ENCODE results near the gene RAB17.

RAB17 gene

GRCh38 chr2:237590272-237591140 lies at the start of gene RAB17:
RAB17 (minus strand) TSS chr2:237590734; CDS start chr2:237586154, 4,580 bp downstream.
- POLR2A ChIA-PET: no interaction called here
- no peak for DNase-seq (ENCODE audit: extremely low spot score)
- CTCF ChIA-PET: no interaction called here
- no peak for TF ChIP-seq FOXM1 (IDR thresholded peaks at IDR 0.05; ENCODE audit: borderline replicate concordance)
- TF ChIP-seq SUZ12 (IDR thresholded peaks at IDR 0.05): no peak
- no peak for TF ChIP-seq PKNOX1 (IDR thresholded peaks at IDR 0.05)
- no peak for TF ChIP-seq L3MBTL2 (conservative IDR thresholded peaks at IDR 0.05)
- TF ChIP-seq FOXA1 (IDR thresholded peaks at IDR 0.05): no peak
- TF ChIP-seq ELF4 (IDR thresholded peaks at IDR 0.05): no peak
- no peak for TF ChIP-seq CTBP1 (IDR thresholded peaks at IDR 0.05; ENCODE audit: borderline replicate concordance)
- no peak for TF ChIP-seq ZNF384 (IDR thresholded peaks at IDR 0.05)
- TF ChIP-seq NFRKB (IDR thresholded peaks at IDR 0.05): no peak
- TF ChIP-seq TARDBP (IDR thresholded peaks at IDR 0.05): no peak
- TF ChIP-seq FOXK2 (IDR thresholded peaks at IDR 0.05): no peak
- TF ChIP-seq HDGF (IDR thresholded peaks at IDR 0.05; ENCODE audit: borderline replicate concordance): no peak
- no peak for TF ChIP-seq LEF1 (IDR thresholded peaks at IDR 0.05; ENCODE audit: borderline replicate concordance)
- TF ChIP-seq BHLHE40 (IDR thresholded peaks at IDR 0.05; ENCODE audit: borderline replicate concordance): no peak
- no peak for TF ChIP-seq SP1 (IDR thresholded peaks at IDR 0.05)

GRCh38 chr2:237639836-237640220 lies 49.3 kb upstream of the RAB17 start:
- ChIA-PET CTCF (interaction anchor here (0.6 kb wide), 1 partner anchor 127 kb away, joined by 6 read pairs; no protein-coding TSS in a partner anchor), POLR2A (interaction anchor here (0.7 kb wide), 1 partner anchor 8 kb away, joined by 3 read pairs; no protein-coding TSS in a partner anchor)
- no peak for DNase-seq (ENCODE audit: extremely low spot score)
- TF ChIP-seq ELF4 (IDR thresholded peaks at IDR 0.05) (no peak), HDGF (IDR thresholded peaks at IDR 0.05; ENCODE audit: borderline replicate concordance) (no peak), TARDBP (IDR thresholded peaks at IDR 0.05) (no peak), NFRKB (IDR thresholded peaks at IDR 0.05) (no peak), FOXA1 (IDR thresholded peaks at IDR 0.05) (no peak), ARNT (IDR thresholded peaks at IDR 0.05) (no peak), FOXK2 (IDR thresholded peaks at IDR 0.05) (no peak), BHLHE40 (IDR thresholded peaks at IDR 0.05; ENCODE audit: borderline replicate concordance) (no peak), SUZ12 (IDR thresholded peaks at IDR 0.05) (no peak), LEF1 (IDR thresholded peaks at IDR 0.05; ENCODE audit: borderline replicate concordance) (no peak), FOXM1 (IDR thresholded peaks at IDR 0.05; ENCODE audit: borderline replicate concordance) (no peak), CTBP1 (IDR thresholded peaks at IDR 0.05; ENCODE audit: borderline replicate concordance) (no peak), L3MBTL2 (conservative IDR thresholded peaks at IDR 0.05) (no peak), SP1 (IDR thresholded peaks at IDR 0.05) (no peak), PKNOX1 (IDR thresholded peaks at IDR 0.05) (no peak), ZNF384 (IDR thresholded peaks at IDR 0.05) (no peak)

- ChIA-PET CTCF (no interaction called here), POLR2A (interaction anchor here (0.7 kb wide), 1 partner anchor 8 kb away, joined by 3 read pairs; no protein-coding TSS in a partner anchor)
- TF ChIP-seq ARNT (IDR thresholded peaks at IDR 0.05) (no peak), HDGF (IDR thresholded peaks at IDR 0.05; ENCODE audit: borderline replicate concordance) (no peak), ZNF384 (IDR thresholded peaks at IDR 0.05) (no peak), L3MBTL2 (conservative IDR thresholded peaks at IDR 0.05) (no peak), SP1 (IDR thresholded peaks at IDR 0.05) (no peak), FOXA1 (IDR thresholded peaks at IDR 0.05) (no peak), CTBP1 (IDR thresholded peaks at IDR 0.05; ENCODE audit: borderline replicate concordance) (no peak), FOXM1 (IDR thresholded peaks at IDR 0.05; ENCODE audit: borderline replicate concordance) (no peak), LEF1 (IDR thresholded peaks at IDR 0.05; ENCODE audit: borderline replicate concordance) (no peak), NFRKB (IDR thresholded peaks at IDR 0.05) (no peak), BHLHE40 (IDR thresholded peaks at IDR 0.05; ENCODE audit: borderline replicate concordance) (no peak), ELF4 (IDR thresholded peaks at IDR 0.05) (no peak), SUZ12 (IDR thresholded peaks at IDR 0.05) (no peak), FOXK2 (IDR thresholded peaks at IDR 0.05) (no peak)
- no peak for DNase-seq (ENCODE audit: extremely low spot score)
Measured at GRCh38 chr2:237639052-237639835, 48.7 kb upstream of the RAB17 start.

GRCh38 chr2:237638176-237638575 lies 47.6 kb upstream of the RAB17 start:
- ChIA-PET CTCF (no interaction called here), POLR2A (no interaction called here)
- TF ChIP-seq HDGF (IDR thresholded peaks at IDR 0.05; ENCODE audit: borderline replicate concordance): no peak
- no peak for TF ChIP-seq PKNOX1 (IDR thresholded peaks at IDR 0.05)
- no peak for TF ChIP-seq FOXA1 (IDR thresholded peaks at IDR 0.05)
- no peak for TF ChIP-seq FOXK2 (IDR thresholded peaks at IDR 0.05)
- no peak for TF ChIP-seq ARNT (IDR thresholded peaks at IDR 0.05)
- no peak for TF ChIP-seq NFRKB (IDR thresholded peaks at IDR 0.05)
- TF ChIP-seq FOXM1 (IDR thresholded peaks at IDR 0.05; ENCODE audit: borderline replicate concordance): no peak
- TF ChIP-seq L3MBTL2 (conservative IDR thresholded peaks at IDR 0.05): no peak
- DNase-seq (ENCODE audit: extremely low spot score): no peak

- ChIA-PET POLR2A (no interaction called here), CTCF (no interaction called here)
- TF ChIP-seq FOXK2 (IDR thresholded peaks at IDR 0.05) (no peak), L3MBTL2 (conservative IDR thresholded peaks at IDR 0.05) (no peak), NFRKB (IDR thresholded peaks at IDR 0.05) (no peak), ELF4 (IDR thresholded peaks at IDR 0.05) (no peak), FOXM1 (IDR thresholded peaks at IDR 0.05; ENCODE audit: borderline replicate concordance) (no peak), SP1 (IDR thresholded peaks at IDR 0.05) (no peak), TARDBP (IDR thresholded peaks at IDR 0.05) (no peak), SUZ12 (IDR thresholded peaks at IDR 0.05) (no peak), HDGF (IDR thresholded peaks at IDR 0.05; ENCODE audit: borderline replicate concordance) (no peak), ZNF384 (IDR thresholded peaks at IDR 0.05) (no peak), FOXA1 (IDR thresholded peaks at IDR 0.05) (no peak), LEF1 (IDR thresholded peaks at IDR 0.05; ENCODE audit: borderline replicate concordance) (no peak), CTBP1 (IDR thresholded peaks at IDR 0.05; ENCODE audit: borderline replicate concordance) (no peak), PKNOX1 (IDR thresholded peaks at IDR 0.05) (no peak), BHLHE40 (IDR thresholded peaks at IDR 0.05; ENCODE audit: borderline replicate concordance) (no peak), ARNT (IDR thresholded peaks at IDR 0.05) (no peak)
- DNase-seq (ENCODE audit: extremely low spot score): no peak
Measured at GRCh38 chr2:237637429-237638135, 47.0 kb upstream of the RAB17 start.
